Measurements from ENCODE around the gene CUL9.

The CUL9 gene

DNA sequence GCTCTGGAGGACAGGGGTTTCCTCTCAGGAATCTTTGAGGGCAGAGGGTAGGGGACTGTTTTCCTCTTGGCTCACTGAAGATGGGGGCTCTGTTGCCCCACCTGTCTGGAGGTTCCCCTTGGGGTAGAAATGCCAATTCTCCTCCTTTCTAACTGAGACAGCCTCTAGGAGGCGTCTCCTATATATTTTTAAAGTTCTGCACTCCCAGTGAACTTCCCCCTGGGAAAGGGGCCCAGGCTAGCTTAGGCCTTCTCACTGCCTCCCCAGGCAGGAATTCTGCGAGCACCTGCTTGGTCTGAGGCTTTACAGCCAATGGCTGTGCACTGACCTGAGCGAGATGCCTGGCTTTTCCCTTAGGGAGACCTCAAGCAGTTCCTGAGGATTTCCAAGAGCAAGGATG, 35.7 kb upstream of the CUL9 start:
- DNase-seq (ENCODE audit: insufficient read length, low spot score) (no peak), FAIRE-seq (no peak)
- TF ChIP-seq, protein P1, sequence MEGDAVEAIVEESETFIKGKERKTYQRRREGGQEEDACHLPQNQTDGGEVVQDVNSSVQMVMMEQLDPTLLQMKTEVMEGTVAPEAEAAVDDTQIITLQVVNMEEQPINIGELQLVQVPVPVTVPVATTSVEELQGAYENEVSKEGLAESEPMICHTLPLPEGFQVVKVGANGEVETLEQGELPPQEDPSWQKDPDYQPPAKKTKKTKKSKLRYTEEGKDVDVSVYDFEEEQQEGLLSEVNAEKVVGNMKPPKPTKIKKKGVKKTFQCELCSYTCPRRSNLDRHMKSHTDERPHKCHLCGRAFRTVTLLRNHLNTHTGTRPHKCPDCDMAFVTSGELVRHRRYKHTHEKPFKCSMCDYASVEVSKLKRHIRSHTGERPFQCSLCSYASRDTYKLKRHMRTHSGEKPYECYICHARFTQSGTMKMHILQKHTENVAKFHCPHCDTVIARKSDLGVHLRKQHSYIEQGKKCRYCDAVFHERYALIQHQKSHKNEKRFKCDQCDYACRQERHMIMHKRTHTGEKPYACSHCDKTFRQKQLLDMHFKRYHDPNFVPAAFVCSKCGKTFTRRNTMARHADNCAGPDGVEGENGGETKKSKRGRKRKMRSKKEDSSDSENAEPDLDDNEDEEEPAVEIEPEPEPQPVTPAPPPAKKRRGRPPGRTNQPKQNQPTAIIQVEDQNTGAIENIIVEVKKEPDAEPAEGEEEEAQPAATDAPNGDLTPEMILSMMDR (IDR thresholded peaks at IDR 0.05; ENCODE audit: insufficient read depth, missing control alignments) = no peak

DNA sequence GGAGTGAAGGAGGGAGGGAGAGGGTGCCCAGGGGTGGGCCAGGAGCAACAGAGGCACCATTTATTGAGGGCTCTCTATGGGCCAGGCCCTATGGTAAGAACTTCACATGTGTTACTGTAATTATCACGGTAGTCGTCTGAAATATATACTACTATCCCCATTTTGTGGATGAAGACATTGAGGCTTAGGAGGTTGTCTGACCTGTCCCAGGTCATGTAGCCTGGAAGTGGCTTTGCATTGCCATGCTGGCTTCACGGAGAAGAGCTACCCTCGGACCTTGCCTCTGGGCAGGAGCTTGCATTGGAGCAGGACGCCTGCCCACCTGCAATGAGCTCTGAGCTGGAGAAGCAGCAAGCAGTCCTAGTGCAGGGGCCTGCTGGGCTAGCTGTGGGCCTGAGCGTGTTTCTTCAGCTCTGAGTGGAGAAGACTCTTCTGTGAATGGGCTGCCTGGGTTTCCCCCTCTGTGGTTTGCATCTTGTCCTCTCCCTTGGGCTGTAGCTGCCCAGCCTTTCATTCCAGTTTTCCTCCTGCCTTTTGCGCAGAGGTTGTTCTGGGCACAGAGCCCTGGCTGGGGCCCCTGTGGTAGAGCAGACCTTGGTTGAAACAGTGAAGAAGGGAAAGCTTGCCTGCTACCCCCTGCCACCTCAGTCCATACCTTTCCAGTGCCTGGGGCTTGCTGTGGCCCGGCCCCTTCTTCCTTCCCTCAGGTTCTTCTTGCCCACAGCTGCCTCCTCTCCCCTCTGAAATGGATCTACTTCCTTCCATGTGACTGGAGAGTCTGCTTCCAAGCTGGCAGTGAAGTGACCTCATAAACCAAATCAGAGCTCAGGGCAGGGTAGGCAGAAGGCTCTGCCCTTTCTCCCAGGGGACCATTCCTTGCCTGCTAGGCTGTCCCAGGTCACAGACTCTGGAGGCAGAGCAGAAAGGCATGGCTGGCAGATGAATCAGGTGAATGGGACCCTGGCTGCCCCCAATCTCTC, 35.0 kb upstream of the CUL9 start:
- FAIRE-seq (no peak), DNase-seq (ENCODE audit: insufficient read length, low spot score) (peak; percentile 2)
- TF ChIP-seq, protein P1 (IDR thresholded peaks at IDR 0.05; ENCODE audit: insufficient read depth, missing control alignments) = no peak

DNA sequence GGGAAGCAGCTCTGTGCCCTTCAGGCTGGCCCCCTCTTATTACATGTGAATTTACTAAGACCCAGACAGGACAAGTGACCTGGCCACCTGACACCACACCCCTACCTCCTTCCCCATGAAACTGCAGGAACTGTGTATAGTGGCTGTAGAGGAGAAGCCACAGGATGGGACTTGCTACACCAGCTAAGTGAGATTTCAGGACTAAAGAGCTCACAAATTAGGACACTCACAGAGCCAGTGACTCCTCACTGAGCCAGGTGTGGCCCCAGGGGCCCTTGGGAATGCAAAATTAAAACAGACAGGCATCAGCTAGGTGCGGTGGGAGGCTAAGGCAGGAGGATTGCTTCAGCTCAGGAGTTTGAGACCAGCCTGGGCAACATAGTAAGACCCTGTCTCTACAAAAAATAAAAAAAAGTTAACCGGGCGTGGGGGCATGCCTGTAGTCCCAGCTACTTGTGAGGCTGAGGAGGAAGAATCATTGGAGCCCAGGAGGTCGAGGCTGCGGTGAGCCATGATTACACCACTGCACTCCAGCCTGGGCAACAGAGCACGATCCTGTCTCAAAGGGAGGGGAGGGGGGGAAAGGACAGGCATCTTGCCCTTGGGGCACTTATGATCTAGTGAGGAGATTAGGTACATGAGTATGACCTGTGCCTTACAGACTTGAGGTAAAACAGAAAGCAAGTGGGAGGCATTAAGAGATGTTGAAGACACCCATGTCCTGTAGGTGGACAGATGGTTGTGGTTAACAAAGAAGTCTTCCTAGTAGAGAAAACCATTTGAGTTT, 34.1 kb upstream of the CUL9 start:
- TF ChIP-seq, protein P1 (IDR thresholded peaks at IDR 0.05; ENCODE audit: insufficient read depth, missing control alignments) = no peak
- DNase-seq (ENCODE audit: insufficient read length, low spot score) (no peak), FAIRE-seq (no peak)

- TF ChIP-seq, protein P1 (IDR thresholded peaks at IDR 0.05; ENCODE audit: insufficient read depth, missing control alignments) = no peak
- FAIRE-seq (no peak), DNase-seq (ENCODE audit: insufficient read length, low spot score) (no peak)
Observed at GRCh38 chr6:43149265-43149664, 32.7 kb upstream of the CUL9 start.

DNA sequence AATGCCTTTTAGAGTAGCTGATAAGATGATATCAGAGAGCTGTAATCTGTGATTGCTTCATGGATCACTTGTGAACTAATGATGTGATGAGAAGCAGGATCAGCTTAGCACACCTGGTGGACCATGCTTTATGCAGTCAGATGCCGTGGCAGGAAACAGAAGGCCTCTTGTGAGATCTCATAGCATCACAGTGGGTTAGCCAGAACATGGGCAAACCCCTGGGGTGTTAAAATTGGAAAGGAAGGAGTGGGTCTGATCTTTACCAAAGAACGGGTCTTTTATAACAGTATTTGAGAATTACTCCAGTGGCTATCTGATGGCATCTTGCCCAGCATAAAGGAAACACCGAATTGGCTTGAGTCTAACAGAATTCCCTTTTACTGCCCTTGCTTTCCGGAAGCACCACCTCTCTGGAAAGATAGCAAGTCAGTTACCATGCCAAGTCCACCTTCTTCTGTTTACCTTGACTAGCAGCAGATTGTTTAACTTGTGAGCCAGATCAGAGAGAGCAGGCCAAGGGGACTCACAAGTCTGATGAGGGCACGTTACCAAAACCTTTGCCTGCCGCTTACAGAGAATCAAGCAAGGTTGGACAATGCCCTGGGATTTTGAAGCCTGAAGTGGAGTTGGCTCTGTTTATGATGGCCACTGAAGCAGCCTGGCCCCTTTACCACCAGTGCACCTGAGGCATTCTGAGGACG, 31.8 kb upstream of the CUL9 start:
- TF ChIP-seq, protein P1 (IDR thresholded peaks at IDR 0.05; ENCODE audit: insufficient read depth, missing control alignments) = no peak
- DNase-seq (ENCODE audit: insufficient read length, low spot score) = no peak
- FAIRE-seq = no peak

- FAIRE-seq (no peak), DNase-seq (ENCODE audit: insufficient read length, low spot score) (no peak)
- TF ChIP-seq, protein P1 (IDR thresholded peaks at IDR 0.05; ENCODE audit: insufficient read depth, missing control alignments) = no peak
Observed at GRCh38 chr6:43159599-43159998, 22.4 kb upstream of the CUL9 start.
